ENCODE results near the gene TSPAN4. TPM values are rescaled to one million over a fixed set of nuclear protein-coding genes. Genes with fewer than 3 reads are reported as not detected.

Gene TSPAN4
- total RNA-seq, 1 experiment from 2014 or later: 50.3 TPM

GRCh38 chr11:872799-873198 lies 30.1 kb downstream of the TSPAN4 start:
- ChIA-PET RAD21 (ENCODE audit: low non-redundant PET in 1 of 2, low total read pairs in 2 of 2, uncharacterized antibody in 2 of 2, unreplicated experiment in 2 of 2) (no interaction called here), POLR2A (no interaction called here), CTCF (interaction anchor here (1.0 kb wide), 1 partner anchor 16 kb away, joined by 3 read pairs; no protein-coding TSS in a partner anchor)
- Histone ChIP-seq H3K4me1 (ENCODE audit: control insufficient read depth in 1 of 2, insufficient read depth in 2 of 2, low read length in 2 of 2) (peaks cover 0 to 21% of the 10 kb centered on the region in 2 experiments; a peak in 3 of 4 replicates), H3K27me3 (ENCODE audit: insufficient read depth, low read length) (no peaks in the 10 kb centered on the region), H3K4me2 (ENCODE audit: low read length) (peak overlapping the region; percentile 38), H3K36me3 (ENCODE audit: control insufficient read depth in 1 of 2, insufficient read depth in 2 of 2, low read length in 2 of 2) (no peaks in the 10 kb centered on the region), H3K4me3 (replicated peaks in 1 of 2; ENCODE audit: low read depth in 1 of 2, low read length in 2 of 2) (no peak overlapping the region), H3K9me3 (ENCODE audit: control insufficient read depth in 1 of 2, insufficient read depth in 1 of 2, low read depth in 1 of 2, low read length in 2 of 2) (no peaks in the 10 kb centered on the region), H3K9ac (ENCODE audit: low read length) (no peak overlapping the region), H4K20me1 (ENCODE audit: insufficient read depth) (no peaks in the 10 kb centered on the region), H3K9me2 (ENCODE audit: insufficient read depth) (no peaks in the 10 kb centered on the region), H2AFZ (ENCODE audit: low read depth, low read length, poor library complexity, severe bottlenecking) (no peak overlapping the region), H3K79me2 (ENCODE audit: insufficient read depth, low read length) (no peaks in the 10 kb centered on the region), H3K27ac (ENCODE audit: low read depth, low read length) (no peak overlapping the region)
- DNase-seq (ENCODE audit: low read depth, low spot score) (no peak), ATAC-seq (no peak)
- BruUV-seq (replicated peaks): no TSS peak
- TF ChIP-seq CEBPB (IDR thresholded peaks at IDR 0.05; ENCODE audit: low read depth): no peak
- TF ChIP-seq JUND (IDR thresholded peaks at IDR 0.05): no peak
- no peak for TF ChIP-seq ZFX (IDR thresholded peaks at IDR 0.05)
- TF ChIP-seq POLR2AphosphoS5 (IDR thresholded peaks at IDR 0.05; ENCODE audit: low read depth, low read length): no peak
- TF ChIP-seq EGR1 (IDR thresholded peaks at IDR 0.05; ENCODE audit: low read depth): no peak
- TF ChIP-seq RAD21 (IDR thresholded peaks at IDR 0.05; ENCODE audit: low read depth): no peak
- no peak for TF ChIP-seq YY1 (IDR thresholded peaks at IDR 0.05; ENCODE audit: extremely low read depth, insufficient replicate concordance, low read depth, low read length)
- no peak for TF ChIP-seq SRF (IDR thresholded peaks at IDR 0.05; ENCODE audit: low read depth)
- no peak for TF ChIP-seq SIN3A (IDR thresholded peaks at IDR 0.05; ENCODE audit: low read depth)
- no peak for TF ChIP-seq ZBTB33 (IDR thresholded peaks at IDR 0.05; ENCODE audit: extremely low read depth, insufficient replicate concordance, low read length)
- TF ChIP-seq FOSL1 (IDR thresholded peaks at IDR 0.05; ENCODE audit: low read depth): no peak
- no peak for TF ChIP-seq EZH2 (IDR thresholded peaks at IDR 0.05)
- no peak for TF ChIP-seq EZH2phosphoT487 (IDR thresholded peaks at IDR 0.05; ENCODE audit: borderline replicate concordance)
- TF ChIP-seq CBX3 (IDR thresholded peaks at IDR 0.05; ENCODE audit: low read depth): no peak
- no peak for TF ChIP-seq ATF3 (IDR thresholded peaks at IDR 0.05)
- no peak for TF ChIP-seq ZNF274 (IDR thresholded peaks at IDR 0.05; ENCODE audit: low read depth, low read length)
- TF ChIP-seq, protein P1, sequence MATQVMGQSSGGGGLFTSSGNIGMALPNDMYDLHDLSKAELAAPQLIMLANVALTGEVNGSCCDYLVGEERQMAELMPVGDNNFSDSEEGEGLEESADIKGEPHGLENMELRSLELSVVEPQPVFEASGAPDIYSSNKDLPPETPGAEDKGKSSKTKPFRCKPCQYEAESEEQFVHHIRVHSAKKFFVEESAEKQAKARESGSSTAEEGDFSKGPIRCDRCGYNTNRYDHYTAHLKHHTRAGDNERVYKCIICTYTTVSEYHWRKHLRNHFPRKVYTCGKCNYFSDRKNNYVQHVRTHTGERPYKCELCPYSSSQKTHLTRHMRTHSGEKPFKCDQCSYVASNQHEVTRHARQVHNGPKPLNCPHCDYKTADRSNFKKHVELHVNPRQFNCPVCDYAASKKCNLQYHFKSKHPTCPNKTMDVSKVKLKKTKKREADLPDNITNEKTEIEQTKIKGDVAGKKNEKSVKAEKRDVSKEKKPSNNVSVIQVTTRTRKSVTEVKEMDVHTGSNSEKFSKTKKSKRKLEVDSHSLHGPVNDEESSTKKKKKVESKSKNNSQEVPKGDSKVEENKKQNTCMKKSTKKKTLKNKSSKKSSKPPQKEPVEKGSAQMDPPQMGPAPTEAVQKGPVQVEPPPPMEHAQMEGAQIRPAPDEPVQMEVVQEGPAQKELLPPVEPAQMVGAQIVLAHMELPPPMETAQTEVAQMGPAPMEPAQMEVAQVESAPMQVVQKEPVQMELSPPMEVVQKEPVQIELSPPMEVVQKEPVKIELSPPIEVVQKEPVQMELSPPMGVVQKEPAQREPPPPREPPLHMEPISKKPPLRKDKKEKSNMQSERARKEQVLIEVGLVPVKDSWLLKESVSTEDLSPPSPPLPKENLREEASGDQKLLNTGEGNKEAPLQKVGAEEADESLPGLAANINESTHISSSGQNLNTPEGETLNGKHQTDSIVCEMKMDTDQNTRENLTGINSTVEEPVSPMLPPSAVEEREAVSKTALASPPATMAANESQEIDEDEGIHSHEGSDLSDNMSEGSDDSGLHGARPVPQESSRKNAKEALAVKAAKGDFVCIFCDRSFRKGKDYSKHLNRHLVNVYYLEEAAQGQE (IDR thresholded peaks at IDR 0.05; ENCODE audit: low read depth): no peak
- intact Hi-C loops (cut with micrococcal nuclease): loop anchor here (10.0 kb wide), 1 partner anchor 182 kb away; no protein-coding TSS in a partner anchor

Measured in HCT116 (cell line).